H7 (cell line): ENCODE data around the gene TLNRD1. TPM values are rescaled to one million over a fixed set of nuclear protein-coding genes. Genes with fewer than 3 reads are reported as not detected.
A peak's percentile ranks its signal among the peaks of the same experiment; 100 is the strongest.

ENCODE experiments used
- DNase-seq: peaks from one replicate; pipeline ENCODE4 v3.0.0; 2012
- H3K27me3 ChIP-seq: 2 replicates; pipeline ENCODE4 v1.6.0; 2011; ENCODE audit warnings: mild to moderate bottlenecking, low read length; ENCODE audit not compliant: control insufficient read depth, insufficient read depth
- H3K36me3 ChIP-seq: replicated peaks from 2 replicates; pipeline ENCODE4 v1.5.1; 2011; ENCODE audit warnings: low read length; ENCODE audit not compliant: control insufficient read depth, insufficient read depth
- H3K4me3 ChIP-seq: 2 replicates; pipeline ENCODE4 v1.5.1; 2011; ENCODE audit warnings: low read depth, mild to moderate bottlenecking, control low read depth, low read length, moderate library complexity; ENCODE audit not compliant: insufficient read depth
- total RNA-seq: library from RNA; depleted of rRNA; stranded (reverse); fragments of >200 nt; shearing (Covaris generic); gene quantifications from 2 replicates; pipeline ENCODE4 v1.2.3, GENCODE V29; 2014

Gene TLNRD1
- total RNA-seq, 1 experiment from 2014 or later = 38.4 TPM

DNA sequence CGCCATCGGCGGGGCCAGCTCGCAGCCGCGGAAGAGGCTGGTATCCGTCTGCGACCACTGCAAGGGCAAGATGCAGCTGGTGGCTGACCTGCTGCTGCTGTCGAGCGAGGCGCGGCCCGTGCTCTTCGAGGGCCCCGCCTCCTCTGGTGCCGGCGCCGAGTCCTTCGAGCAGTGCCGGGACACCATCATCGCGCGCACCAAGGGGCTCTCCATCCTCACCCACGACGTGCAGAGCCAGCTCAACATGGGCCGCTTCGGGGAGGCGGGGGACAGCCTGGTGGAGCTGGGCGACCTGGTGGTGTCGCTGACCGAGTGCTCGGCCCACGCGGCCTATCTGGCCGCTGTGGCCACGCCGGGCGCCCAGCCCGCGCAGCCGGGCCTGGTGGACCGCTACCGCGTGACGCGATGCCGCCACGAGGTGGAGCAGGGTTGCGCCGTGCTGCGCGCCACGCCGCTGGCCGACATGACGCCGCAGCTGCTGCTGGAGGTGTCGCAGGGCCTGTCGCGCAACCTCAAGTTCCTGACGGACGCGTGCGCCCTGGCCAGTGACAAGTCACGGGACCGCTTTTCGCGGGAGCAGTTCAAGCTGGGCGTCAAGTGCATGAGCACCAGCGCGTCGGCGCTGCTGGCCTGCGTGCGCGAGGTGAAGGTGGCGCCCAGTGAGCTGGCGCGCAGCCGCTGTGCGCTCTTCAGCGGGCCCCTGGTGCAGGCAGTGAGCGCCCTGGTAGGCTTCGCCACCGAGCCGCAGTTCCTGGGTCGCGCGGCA, 1.8 kb downstream of the TLNRD1 start:
- H3K4me3 ChIP-seq = peak overlapping the region; percentile 89
- peak; percentile 82 for DNase-seq
- peaks cover 10% of the 10 kb centered on the region for H3K27me3 ChIP-seq
- H3K36me3 ChIP-seq = no peaks in the 10 kb centered on the region

DNA sequence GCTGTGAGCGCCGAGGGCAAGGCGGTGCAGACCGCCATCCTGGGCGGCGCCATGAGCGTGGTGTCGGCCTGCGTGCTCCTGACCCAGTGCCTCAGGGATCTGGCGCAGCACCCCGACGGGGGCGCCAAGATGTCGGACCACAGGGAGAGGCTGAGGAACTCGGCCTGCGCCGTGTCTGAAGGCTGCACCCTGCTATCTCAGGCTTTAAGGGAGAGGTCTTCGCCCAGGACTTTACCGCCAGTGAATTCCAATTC, 2.3 kb downstream of the TLNRD1 start:
- Histone ChIP-seq H3K36me3 (no peaks in the 10 kb centered on the region), H3K4me3 (no peak overlapping the region), H3K27me3 (peaks cover 10% of the 10 kb centered on the region)
- no peak for DNase-seq

DNA sequence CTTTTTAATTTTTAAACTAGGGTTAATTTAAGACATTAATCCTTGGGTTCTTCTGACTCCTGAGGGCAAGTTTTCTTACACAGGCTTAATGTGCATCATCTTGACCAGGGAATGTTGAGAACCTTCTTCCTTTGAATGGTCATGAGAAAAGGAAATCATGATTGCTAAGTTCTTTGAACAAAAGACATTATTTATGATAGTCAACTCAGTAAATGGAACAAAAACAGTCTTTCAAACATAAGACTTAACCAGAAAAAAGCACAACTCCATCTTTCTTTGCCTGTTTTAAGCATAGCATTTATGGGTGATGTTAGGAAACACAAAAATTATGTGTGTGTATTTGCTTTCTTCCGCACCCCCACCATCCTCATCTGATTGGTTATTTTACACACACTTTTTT, 5.4 kb downstream of the TLNRD1 start:
- no peak for DNase-seq
- Histone ChIP-seq H3K27me3 (peaks cover 8% of the 10 kb centered on the region), H3K4me3 (no peak overlapping the region), H3K36me3 (no peaks in the 10 kb centered on the region)

DNA sequence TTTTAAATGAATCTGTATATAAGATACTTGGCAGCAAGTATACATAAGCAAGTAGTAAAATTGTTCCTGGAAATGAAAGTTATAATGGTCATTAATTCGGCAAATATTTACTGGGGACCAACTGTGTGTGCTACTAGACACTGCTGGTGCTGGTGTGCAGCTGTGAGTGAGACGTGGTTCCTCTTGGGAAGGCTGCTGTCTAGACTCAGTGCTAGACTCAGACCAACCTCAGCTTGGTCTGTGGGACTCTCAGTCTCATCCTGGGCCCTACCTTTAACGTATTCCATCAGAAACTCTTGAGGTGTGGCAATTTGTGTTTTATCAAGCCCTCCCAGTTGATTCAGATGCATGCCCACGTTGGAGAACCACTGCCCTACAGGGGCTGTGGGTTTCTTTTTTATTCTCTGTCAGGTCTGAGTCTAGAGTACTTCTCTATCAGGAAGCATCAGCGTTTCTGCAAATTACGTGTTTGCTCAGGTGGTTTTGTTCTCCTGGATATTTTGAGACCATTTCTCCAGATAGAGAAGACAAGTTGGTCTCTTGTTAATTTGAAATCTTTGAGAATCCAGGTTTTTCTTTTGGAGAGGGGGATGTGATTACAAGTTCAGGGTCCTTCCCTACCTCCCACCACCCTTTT, 6.8 kb downstream of the TLNRD1 start:
- DNase-seq = no peak
- Histone ChIP-seq H3K27me3 (peaks cover 2% of the 10 kb centered on the region), H3K4me3 (no peak overlapping the region), H3K36me3 (no peaks in the 10 kb centered on the region)

DNA sequence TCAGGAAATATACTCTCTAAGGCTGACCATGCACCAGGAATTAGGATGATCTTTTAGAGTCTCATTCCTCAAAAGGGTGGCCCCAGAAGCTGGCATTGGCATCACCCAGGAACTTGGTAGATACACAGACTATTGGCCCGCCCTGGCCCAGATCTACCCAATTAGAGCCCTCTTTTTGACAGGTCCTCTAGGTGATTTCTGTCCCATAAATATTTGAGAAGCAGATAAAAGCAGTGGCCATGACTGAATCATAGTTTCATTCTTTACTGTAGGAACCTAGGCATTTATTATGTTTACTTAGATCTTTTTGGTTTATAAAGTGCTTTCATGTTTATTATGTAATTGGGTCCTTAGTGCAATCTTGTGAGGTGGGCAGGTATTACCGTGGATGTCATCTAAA, 7.6 kb downstream of the TLNRD1 start:
- no peak for DNase-seq
- Histone ChIP-seq H3K27me3 (no peaks in the 10 kb centered on the region), H3K4me3 (no peak overlapping the region), H3K36me3 (no peaks in the 10 kb centered on the region)

DNA sequence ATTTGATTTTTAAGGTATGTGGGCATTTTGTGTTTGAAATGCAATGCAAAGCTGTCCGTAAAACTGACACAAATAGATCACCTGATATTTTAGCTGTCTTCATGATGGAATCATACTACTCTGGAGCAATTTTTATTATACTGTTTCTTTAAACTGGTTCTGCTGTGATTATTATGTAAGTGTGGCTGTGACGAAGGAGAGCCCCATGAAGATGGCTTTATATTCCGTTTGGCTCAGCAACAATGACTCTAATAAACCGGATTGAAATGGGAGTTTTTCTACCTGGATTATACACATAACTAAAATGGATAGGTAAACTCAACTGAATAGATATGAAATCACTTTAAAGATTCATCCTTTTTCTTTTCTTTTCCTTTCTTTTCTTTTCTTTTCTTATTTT, 9.4 kb downstream of the TLNRD1 start:
- no peak overlapping the region for H3K4me3 ChIP-seq
- H3K36me3 ChIP-seq = no peaks in the 10 kb centered on the region
- H3K27me3 ChIP-seq = no peaks in the 10 kb centered on the region
- no peak for DNase-seq

DNA sequence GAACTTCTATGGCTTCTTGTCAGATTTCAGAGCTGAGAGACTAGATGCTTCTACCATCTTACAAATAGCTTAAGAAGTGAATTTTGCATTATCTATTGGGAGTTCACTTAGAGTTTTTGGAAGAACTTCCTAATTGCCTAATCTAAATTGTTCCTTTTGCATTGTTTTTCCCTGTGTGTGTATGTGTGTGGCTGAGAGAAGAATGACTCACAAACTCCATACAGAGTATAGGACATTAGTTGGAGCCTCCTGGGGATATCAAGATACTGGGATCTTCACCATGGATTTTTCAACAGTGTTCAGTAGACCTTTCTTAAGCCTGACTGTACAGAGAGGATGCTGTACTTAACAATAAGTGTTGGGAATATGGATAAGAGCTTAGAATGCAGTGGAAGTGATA, 10.9 kb downstream of the TLNRD1 start:
- no peak overlapping the region for H3K4me3 ChIP-seq
- H3K27me3 ChIP-seq = no peaks in the 10 kb centered on the region
- DNase-seq = no peak
- no peaks in the 10 kb centered on the region for H3K36me3 ChIP-seq

DNA sequence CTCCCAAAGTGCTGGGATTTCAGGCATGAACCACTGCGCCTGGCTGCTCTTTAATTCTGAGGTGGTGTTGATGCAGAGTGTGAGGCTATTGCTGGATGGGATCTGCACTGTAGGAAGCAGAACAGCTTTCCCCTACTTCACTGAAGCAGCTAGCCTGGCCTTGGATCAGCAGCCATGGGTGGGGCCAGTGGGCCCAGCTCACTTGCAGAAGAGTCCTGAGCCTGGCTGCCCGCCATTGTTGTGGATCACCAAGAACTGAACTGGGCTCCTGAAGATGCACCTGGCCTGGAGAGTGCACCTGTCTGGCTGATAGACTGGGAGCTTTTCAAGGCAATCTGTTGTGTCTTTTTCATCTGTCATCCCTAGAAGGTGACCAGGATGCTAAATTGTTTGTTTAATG, 11.9 kb downstream of the TLNRD1 start:
- Histone ChIP-seq H3K36me3 (no peaks in the 10 kb centered on the region), H3K4me3 (no peak overlapping the region), H3K27me3 (no peaks in the 10 kb centered on the region)
- no peak for DNase-seq

DNA sequence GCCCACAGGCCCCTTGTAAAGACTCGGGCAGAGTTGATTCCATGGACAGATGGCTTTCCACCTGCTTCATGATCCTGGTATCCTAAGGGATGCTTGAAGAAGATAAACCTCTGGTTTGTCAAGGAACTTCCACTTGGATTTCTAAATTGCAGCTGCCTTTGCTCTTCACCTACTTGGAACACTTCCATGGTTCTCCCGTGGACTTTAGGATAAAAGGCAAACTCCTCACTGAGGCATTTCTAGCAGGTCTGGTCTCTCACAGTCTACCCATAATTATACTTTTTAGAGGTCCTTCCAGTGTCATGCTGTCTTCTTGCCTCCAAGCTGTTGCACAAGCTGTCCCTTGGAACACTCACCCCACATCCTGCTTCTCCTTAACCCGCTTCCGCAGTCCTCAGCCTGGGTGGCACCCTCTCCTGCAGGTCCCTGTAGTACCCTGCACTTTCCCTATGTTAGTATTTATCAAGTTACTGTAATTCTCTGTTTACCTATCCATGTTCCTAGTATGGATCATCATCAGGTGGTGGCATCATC, 12.7 kb downstream of the TLNRD1 start:
- no peak for DNase-seq
- Histone ChIP-seq H3K36me3 (no peaks in the 10 kb centered on the region), H3K4me3 (no peak overlapping the region), H3K27me3 (no peaks in the 10 kb centered on the region)

DNA sequence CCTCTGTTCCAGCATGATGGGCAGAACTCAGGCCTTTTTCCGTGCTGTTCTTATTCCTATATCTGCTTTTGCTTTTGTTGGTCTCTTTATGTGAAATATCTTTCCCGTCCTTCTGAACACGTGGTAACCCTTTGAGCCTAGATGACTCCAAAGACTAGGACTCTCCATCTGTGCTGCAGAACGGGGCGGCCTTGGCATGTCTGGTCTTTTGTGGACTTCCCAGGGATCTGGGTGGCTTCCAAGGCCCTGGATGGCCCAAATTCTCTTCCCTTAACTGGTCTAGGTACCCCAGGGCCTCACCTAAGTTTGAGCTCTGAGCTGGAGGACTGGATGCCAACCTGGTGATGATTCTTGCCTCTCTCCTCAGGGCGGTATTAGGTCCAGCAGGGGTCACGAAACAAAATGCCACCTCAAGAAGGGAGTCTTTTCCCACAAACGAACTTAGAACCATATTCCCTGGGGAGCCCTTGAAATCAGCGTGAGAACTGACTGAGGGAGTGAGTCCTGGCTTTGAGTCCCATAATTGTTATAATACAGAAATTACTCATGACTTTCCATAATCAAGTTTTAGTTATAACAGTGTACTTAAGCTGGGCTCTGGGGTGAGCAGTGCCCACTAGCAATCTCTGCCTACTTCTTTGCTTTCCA, 13.8 kb downstream of the TLNRD1 start:
- Histone ChIP-seq H3K36me3 (no peaks in the 10 kb centered on the region), H3K4me3 (no peak overlapping the region), H3K27me3 (no peaks in the 10 kb centered on the region)

DNA sequence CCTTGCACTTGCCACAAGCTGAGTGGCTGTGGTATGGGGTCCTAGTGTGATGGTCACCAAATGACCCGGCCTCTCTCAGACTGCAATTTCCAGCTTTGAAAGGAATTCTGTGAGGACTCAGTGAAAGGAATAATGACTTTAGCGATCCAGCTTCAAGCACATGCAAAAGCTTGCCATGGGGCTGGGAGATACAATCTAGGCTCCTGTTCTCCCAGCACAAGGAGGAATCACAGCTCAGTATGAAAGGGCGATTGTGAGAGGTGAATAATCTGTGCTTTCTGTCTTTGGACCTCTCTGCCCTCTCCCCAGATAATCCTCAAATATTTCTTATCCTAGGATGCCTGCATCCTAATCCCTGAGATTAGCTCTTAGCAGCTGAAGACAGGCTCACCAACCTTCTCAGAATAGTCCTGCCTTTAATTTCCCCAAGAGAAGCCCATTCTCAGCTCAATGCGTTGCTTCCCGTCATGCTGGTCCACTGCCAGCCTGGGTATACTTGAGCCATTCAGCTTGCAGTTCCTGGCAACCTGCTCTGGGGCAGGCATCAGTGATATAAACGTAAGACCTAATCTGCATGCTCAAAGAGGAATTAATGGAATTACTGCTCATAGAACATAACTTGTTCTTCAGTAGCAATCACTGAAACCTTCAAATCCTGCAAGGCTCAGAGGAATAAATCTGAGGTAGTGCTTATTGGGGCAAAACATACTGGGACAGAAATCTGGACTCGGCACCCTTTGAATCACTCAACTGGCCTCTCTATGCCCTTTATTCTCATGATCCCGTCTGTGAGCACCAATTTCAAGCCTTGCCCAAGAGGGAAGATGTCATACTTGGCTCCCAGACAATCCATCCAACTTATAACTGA, 15.1 kb downstream of the TLNRD1 start:
- no peaks in the 10 kb centered on the region for H3K36me3 ChIP-seq
- no peak overlapping the region for H3K4me3 ChIP-seq
- DNase-seq = no peak
- no peaks in the 10 kb centered on the region for H3K27me3 ChIP-seq

More for the DNA sequence above, 13.8 kb downstream of the TLNRD1 start:
- DNase-seq = no peak

DNA sequence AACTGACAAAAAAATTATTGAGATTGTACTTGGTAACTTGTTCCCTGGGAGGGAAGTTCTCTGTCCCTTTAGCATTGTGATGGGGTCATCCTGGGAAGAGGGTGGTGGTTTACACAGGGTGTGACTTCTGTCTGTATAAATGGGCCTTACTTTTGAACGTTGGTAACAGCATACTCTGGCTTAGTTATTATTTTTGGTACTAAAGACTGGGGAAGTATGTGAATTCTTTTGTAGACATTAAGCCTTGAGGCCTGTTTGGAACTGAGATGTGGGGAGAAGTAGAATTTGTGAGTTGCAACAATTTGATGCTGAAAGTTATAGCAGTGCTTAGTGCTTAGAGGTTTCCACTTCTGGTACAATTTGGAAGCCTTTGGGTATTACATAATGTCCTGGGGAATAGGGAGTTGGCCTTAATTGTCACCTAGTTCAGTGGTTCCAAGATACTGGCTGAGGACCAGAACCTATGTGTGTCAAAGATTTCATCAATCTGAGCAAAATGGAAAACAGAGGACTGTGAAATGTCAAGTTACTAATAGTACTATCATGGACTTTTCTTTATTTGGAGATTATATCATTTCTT, 15.9 kb downstream of the TLNRD1 start:
- Histone ChIP-seq H3K27me3 (no peaks in the 10 kb centered on the region), H3K36me3 (no peaks in the 10 kb centered on the region), H3K4me3 (no peak overlapping the region)
- DNase-seq = no peak

DNA sequence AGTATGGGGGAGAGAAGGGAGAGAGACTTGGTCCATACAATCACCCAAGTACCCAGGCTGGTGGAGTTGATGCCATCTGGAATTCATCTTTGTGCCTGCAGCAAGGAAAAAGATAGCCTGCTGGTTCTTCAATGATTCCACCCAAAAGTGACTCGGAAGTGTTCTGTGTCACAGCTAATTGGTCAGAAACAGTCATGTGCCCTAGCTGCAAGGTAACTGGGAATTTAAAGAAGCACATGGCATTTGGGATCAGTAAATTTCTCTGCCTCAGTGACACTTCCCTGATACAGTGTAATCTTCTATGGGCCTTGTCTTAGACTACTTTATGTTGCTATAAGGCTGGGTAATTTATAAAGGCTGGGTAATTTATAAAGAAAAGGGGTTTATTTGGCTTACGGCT, 17.5 kb downstream of the TLNRD1 start:
- no peaks in the 10 kb centered on the region for H3K36me3 ChIP-seq
- DNase-seq = no peak
- no peaks in the 10 kb centered on the region for H3K27me3 ChIP-seq
- no peak overlapping the region for H3K4me3 ChIP-seq

DNA sequence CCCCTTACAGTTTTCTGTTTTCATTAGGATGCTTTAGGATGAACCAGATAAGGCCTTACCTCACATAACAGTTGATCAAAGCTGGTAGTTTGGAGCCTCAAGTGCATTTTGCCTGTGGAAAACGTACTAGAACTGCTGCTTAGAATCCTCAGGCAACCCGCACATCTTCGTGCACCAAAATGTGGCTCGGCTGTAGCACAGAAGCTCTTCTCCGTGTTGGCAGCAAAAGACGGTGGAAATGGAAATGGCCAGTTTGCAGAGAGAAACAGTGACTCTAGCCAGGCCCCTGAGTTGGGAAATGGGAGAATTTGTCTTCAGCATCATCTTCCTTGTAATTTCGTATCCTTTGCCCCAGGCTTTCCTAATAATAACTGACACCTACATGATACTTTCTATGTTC, 20.6 kb downstream of the TLNRD1 start:
- no peak overlapping the region for H3K4me3 ChIP-seq
- no peak for DNase-seq
- H3K36me3 ChIP-seq = no peaks in the 10 kb centered on the region
- H3K27me3 ChIP-seq = no peaks in the 10 kb centered on the region; the same call in 1 of the 2 replicates
